Activated gamma-delta T cell treated with anti-CD3 and anti-CD28 coated beads, Interleukin-2, amount 50 U/mL, for 16 hours (primary cell): ENCODE data around the gene RNF222.
"Not testable (repeated sequence)": the region's sequence is repeated elsewhere in the genome, so short reads cannot be mapped to it uniquely, and the experiment has no call there.

ENCODE experiments used
- DNase-seq: peaks from one replicate; pipeline ENCODE4 v3.0.0-alpha.2; 2020; ENCODE audit warnings: low read depth

RNF222 gene

GRCh38 chr17:8410883-8411238 lies 13.2 kb upstream of the RNF222 start:
- no peak for DNase-seq

DNA sequence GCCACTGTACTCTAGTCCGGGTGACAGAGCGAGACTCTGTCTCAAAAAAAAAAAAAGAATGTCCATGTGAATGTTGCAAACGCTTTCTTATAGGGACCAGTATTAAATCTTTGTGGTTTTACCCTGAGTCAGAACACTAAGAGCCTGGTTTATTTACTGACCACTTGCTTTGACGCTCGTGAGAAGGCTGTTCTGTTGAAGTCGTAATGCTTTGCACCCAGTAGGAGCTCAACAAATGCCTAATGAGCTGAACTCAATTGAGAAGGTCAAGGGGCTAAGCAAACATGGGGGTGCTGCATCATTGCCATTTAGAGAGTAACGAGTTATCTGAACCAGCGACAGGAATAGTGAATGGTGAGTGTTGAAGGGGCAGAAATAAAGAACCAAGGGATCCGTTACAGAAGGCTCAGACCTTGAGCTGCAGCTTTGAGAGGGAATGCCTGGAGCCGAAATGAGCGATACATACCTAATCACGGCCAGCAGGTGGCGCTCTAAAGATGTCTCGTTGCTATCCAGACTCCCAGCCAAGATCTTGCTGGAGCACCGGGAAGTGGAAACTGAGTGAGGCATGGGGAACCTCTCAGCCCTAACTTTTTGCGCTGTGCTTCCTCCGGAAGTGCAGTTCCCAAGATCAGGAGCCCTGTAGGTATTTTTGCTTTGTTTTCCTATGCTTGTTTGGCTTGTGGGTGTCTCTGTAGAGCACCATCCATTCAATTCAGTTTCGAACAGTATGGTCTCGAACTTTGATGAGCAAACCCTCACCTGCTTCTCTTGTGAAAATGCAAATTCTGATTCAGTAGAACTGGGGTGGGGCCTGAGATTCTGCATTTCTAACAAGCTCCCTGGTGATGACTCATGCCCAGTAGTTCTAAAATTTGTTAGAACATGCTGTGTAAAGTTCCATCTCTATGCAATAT lies 12.6 kb upstream of the RNF222 start:
- DNase-seq, result peak; percentile 65

GRCh38 chr17:8408371-8408770 lies 10.7 kb upstream of the RNF222 start:
- DNase-seq, result no peak

DNA sequence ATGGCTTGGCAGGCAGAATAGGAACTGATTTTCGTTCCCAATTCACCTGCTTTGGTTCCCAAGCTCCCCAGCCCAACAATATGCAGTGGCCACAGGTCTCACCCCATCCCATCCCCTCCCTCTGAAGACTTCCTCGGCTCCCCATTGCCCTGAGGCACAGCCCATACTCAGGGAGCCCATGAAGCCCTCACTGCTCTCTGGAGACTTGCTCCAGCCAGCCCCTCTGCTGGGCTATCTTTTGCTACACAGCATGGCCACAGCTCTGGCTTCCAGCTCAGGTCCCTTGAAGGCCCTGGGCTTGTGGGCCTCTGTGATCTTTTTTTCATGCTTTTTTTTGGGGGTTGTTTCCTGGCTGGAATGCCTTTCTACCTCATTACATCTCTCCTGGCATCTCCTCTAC lies 8.5 kb upstream of the RNF222 start:
- no peak for DNase-seq

GRCh38 chr17:8405499-8406016 lies 7.9 kb upstream of the RNF222 start:
- no peak for DNase-seq

DNA sequence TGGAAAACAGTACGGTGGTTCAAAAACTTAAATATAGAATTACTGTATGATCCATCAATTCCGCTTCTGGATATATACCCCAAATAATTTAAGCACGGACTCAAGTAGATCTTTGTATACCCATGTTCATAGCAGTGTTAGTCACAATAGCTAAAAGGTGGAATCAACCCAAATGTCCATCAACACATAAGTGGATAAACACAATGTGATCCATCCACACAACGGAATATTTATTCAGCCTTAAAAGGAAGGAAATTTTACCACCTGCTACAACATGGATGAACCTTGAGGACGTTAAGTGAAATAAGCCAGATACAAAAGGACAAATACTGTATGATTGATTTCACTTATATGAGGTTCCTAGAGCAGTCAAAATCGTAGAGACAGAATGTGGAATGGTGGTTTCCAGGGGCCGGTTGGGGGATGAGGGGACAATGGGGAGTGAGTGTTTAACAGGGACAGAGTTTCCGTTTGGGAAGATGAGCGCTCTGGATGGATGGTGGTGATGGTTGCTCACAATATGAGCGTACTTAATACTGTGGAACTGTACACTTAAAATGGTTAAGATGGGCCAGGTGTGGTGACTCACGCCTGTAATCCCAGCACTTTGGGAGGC lies 5.4 kb upstream of the RNF222 start:
- DNase-seq, result no peak

DNA sequence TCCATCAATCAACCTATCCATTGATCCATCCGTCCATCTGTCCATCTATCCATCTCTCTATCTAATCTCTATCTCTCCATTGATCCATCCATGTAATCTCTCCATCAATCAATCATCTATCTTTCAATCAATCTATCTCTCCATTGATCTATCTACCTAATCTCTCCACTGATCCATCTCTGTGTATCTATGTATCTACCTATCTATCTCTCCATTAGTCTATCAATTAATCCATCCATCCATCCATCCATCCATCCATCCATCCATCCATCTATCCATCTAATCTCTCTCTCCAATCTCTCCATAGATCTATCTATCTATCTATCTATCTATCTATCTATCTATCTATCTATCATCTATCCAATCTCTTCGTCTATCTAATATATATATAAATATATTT lies 3.5 kb upstream of the RNF222 start:
- DNase-seq, result no peak

- DNase-seq, result no peak
Observed at GRCh38 chr17:8398980-8399379, 1.4 kb upstream of the RNF222 start.

- DNase-seq, result not testable (repeated sequence)
Observed at GRCh38 chr17:8394497-8394896, 3.1 kb downstream of the RNF222 start.

DNA sequence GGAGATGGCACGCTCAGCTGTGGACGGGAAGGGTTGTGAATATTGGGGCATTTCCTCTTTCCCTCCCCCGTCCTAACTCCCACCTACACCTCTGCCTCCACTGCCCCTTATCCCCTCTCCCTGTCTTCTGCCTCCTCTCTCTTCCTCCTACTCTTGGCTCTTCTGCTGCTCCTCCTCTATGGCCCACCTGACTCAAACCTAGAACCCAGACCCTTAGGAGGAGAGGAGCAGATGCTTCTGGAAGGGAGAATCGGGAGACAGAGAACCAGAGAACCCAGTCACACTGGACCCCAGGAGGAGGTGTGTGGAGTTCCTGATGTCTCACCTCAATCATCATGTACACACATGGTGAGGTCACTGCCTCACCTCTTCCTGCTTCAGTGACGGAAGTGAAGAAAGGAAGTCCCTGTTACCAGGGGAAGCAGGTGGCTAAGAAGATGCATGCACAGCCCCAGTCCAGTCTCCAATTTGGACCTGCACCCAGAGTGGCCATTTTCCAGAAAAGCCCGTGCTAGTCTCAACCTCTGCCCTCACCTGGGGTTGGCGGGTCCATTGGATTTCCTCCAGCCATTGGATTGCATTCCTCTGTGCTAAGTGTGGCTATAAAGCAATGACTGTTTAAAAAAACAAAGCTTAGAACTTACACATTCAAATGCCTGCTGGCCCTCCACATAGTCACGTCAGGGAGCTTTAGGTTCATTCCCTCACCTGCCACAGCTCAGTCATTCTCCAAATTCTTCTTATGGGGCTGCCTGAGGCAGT lies 4.0 kb downstream of the RNF222 start:
- DNase-seq, result peak; percentile 22

DNA sequence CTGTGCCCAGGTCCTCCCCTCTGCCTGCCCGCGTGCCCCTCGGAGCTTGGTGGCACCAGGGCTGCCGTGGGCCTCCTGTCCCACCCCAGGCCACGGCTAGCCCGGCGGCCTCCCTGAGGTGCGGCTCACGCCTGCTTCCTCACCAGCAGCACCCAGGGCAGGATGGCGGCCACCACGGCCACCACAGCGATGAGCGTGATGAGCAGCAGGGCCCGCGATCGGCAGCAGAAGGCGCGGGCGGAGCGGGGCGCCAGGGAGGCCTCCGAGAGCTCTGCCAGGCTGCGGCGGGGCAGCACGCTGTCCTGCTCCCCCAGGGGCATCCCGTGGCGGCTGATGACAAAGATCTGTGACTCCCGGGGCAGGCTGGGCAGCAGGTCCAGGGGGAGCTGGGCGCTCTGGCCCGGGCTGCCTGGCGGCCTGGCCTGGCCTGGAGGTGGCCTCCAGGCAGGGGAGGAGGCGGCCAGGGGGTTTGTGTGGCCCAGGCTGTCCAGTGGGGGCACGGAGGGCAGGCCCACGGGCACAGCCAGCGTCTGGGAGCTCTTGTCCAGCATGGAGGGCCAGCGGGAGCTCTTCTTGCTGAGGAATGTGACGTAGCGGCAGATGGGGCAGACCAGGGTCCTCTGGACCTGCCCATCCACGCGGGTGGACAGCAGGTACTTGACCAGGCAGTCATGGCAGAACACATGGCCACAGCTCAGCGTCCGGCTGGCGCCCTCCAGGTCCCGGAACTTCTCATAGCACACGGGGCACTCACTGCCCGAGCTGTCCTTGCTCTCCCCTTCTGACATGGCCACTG lies 4.8 kb downstream of the RNF222 start:
- DNase-seq, result no peak

DNA sequence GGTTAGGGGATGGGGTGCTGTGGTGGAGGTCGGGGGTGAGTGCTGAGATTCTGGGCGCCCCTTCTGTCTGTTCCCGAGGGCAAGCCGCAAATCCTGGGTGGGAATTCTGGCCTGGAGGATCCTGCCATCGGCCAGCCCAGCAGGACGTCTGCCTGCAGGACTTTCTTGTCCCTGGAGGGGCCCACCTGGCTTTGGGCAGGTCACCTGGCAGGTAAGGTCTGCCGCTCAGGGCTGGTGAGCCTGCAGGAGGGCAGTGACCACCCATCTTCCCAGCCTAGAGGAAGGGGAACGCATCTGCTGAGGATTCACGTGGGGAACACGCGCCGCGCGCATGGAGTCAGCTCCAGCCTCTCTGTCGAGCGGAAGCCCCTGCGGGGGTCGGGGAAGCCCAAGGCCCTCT lies 5.4 kb downstream of the RNF222 start:
- no peak for DNase-seq

DNA sequence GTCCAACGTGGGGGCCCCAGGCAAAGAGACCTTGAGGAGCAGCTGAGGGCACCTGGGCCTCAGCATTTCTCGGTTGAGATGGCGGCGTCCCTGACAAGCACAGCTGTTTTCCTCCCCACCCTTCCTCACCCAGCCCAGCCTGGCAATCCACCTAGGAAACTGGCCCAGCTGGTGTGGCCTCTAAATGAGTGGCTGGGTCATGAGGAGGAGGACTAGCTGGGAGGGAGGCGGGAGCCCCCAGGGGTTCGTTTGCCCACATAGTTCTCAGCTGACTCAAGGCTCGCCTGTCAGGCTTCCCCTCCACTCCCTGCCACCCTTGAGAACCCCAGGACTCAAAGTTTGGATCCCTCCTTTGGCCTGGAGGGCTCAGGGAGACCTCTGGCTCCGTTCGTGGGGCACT lies 5.9 kb downstream of the RNF222 start:
- DNase-seq, result no peak

DNA sequence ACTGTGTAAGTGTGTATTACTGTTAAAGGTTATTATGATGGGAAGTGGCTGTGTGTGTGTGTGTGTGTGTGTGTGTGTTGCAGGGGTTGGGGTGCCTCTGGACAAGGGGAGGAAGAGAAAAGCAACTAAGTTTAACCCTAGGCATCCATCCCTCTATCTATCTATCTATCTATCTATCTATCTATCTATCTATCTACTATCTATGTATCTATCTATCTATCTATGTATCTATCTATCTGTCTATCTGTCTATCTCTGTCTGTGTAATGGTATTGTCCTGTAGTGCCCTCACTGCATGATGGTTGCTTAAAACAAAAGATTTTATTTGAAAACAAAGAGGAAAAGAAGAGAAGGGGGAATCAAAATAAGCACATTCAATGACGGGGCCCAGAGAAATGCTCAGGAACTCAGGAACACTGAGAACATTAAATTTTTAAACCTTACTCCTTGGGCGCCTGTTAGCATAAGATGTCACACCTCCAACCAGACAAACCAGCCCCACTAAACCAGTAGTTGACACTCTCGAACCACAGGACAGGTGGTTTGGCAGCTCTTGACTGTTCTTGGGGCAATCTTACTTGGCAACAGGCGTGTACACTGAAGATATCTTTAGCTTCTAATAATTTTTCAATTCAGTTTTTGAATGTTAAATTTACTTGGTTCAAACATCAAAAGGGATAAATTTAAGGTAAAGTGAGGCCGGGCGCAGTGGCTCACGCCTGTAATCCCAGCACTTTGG lies 9.5 kb downstream of the RNF222 start:
- no peak for DNase-seq

DNA sequence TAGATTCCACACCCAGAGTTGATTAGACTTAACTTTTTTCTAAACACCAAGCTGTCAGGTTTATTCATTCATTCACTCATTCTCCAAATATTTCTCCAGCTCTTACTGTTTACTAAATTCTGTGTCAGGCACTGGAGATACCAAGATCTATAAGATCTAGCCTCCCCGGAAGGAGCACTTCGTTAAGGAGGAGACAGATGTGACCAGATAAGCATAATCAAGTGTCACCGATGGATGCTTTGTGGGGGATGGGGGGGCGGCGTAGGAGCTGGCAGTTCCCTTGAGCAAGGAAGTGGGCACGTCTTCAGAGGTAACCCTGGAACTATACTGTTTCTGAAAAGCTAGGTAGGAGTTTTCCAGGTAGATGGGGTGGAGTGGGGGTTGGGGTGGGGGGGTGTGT lies 10.8 kb downstream of the RNF222 start:
- no peak for DNase-seq

DNA sequence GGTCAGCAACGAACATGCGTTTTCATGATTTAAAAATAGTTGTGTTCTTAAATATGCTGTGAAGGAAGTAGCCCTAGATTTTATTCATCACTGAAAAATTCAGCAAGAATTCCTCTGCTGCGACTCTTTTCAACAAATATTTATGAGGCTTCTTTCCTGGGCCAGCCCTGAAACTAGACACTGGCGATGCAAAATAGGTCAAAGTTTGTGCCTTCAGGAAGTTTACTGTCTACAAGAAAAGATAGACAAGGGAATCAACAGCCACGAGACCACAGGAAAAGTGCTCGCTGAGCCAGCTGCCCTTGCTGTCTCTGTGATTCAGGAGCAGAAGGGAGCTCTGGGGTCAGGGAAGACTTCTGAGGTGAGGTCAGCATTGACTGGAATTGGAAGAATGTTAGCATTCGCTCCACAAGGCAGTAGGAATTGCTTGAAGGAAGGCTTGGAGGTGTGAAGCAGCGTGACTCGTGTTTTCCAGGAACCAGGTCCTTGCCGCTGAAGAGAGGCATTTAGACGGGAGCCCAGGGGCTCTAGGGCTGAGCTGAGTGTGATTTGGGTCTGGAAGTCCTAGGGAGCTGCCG lies 12.7 kb downstream of the RNF222 start:
- DNase-seq, result no peak

- peak; percentile 91 for DNase-seq
Observed at GRCh38 chr17:8383143-8383822, 14.3 kb downstream of the RNF222 start, which contains the start of gene RPL26. TSS of gene RPL26 (minus strand) at chr17:8383193. CDS start at chr17:8382310, 883 bp downstream.

DNA sequence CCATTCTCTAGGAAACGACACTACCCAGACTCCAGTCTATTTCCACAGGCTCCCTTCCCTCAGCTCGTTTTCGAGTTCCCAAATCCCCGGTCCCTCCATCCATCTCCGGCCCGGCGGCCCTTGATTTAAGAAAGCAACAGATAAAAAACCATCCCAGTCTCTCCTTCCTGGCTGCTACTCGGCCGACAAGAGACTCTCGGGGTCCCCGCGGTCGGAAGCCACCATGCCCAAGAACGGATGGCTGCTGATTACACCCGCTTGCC lies 14.8 kb downstream of the RNF222 start:
- DNase-seq, result no peak

DNA sequence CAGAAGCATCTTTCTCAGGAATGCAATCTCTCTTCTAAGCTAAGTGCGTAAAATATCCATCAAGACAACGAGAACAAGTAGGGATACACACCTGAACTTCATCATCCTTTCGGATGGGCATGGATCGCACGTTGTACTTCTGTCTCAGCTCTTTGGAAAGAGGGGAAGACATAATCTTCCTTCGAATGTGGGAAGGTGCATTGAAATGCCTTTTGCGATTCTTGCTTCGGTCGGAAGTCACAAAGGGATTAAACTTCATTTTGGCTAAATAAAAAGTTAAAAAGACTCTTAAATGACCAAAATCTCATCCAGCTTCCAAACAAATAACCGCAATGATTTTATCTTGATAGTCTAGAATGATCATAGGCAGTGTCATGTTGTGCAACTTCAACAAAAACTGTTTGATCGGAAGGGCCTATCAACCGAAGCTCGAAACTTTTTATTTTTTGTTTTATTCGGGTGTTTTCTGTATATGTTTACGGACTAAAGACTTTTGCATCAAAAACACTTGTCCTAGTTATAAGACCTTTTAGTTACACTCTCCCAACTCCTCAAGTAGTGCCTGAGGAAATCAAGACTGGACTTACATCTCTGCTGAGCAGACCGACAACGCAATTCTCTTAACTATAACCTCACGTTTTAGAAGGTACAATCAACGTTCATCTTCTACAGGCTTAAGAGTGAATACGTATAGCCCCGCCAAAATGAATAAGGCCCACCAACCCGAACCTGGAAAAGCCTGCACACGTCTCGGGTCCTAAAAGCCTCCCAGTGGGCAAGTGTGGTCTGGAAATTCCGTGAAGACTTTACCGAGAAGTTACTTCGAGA lies 15.4 kb downstream of the RNF222 start:
- no peak for DNase-seq
